ENCODE measurements around the gene ANP32E.
"Not testable (repeated sequence)": the region's sequence is repeated elsewhere in the genome, so short reads cannot be mapped to it uniquely, and the experiment has no call there.

GRCh38 chr1:150208460-150208859, 27.5 kb downstream of the ANP32E start:
- TF ChIP-seq CTCF, POLR2A (IDR thresholded peaks at IDR 0.05): not testable (repeated sequence)

Measured in lower leg skin (tissue), 3 donors.